Smooth muscle cell of bladder (primary cell): Measurements from ENCODE around the gene POU6F2. TPM values are rescaled to one million over a fixed set of nuclear protein-coding genes. Genes with fewer than 3 reads are reported as not detected.

Experiments used
- total RNA-seq: library from RNA; depleted of rRNA; stranded (reverse); fragments of >200 nt; gene quantifications from 2 replicates; pipeline ENCODE4 v1.2.3, GENCODE V29; 2014

POU6F2 gene, protein sequence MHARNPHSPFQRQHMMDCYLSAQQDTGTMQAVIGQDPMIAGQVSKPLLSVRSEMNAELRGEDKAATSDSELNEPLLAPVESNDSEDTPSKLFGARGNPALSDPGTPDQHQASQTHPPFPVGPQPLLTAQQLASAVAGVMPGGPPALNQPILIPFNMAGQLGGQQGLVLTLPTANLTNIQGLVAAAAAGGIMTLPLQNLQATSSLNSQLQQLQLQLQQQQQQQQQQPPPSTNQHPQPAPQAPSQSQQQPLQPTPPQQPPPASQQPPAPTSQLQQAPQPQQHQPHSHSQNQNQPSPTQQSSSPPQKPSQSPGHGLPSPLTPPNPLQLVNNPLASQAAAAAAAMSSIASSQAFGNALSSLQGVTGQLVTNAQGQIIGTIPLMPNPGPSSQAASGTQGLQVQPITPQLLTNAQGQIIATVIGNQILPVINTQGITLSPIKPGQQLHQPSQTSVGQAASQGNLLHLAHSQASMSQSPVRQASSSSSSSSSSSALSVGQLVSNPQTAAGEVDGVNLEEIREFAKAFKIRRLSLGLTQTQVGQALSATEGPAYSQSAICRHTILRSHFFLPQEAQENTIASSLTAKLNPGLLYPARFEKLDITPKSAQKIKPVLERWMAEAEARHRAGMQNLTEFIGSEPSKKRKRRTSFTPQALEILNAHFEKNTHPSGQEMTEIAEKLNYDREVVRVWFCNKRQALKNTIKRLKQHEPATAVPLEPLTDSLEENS
- total RNA-seq: not detected in 2 replicates

DNA sequence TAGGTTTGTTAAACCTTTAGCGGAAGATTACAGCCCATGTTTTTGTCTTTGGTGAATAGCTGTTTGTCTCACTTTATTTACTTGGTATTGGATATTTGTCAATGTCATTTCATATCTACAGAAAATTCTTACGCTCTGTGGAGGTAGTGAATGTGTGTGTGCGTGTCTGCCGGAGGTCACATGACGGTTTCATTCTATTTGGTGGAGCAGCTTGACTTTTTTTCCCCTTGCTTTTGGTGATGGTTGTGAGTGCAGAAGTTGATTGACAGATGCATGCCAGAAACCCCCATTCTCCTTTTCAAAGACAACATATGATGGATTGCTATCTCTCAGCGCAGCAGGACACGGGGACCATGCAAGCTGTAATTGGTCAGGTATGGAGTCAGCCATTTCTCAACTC lies at the start of gene POU6F2:
Gene POU6F2 (plus strand): TSS at position 225 of the 400 bp plus-strand sequence. CDS start 45 bp downstream, at position 270.

Other genes starting within 250 kb of the POU6F2 start
- 59.9 and 92.5 TPM in 2 replicates for gene VPS41, start 68.7 kb upstream of the POU6F2 start, total RNA-seq